H1 (cell line): ENCODE results near the gene GALNT6. TPM values are rescaled to one million over a fixed set of nuclear protein-coding genes. Genes with fewer than 3 reads are reported as not detected.

Experiments used
- BRCA1 ChIP-seq: IDR thresholded peaks from 2 replicates; pipeline ENCODE4 v1.6.1; 2012; ENCODE audit warnings: low read depth, low read length, improper control_type of control experiment
- CBX8 ChIP-seq: fragments of 300-800, 300-1000 bp; sonication (generic); IDR thresholded peaks from 2 replicates; pipeline ENCODE4 v1.7.1; 2016; ENCODE audit warnings: low read depth, low read length, borderline replicate concordance
- CHD7 ChIP-seq: fragments of 300-600 bp; sonication (generic); IDR thresholded peaks from 2 replicates; pipeline ENCODE4 v1.7.1; 2012; ENCODE audit warnings: low read length, moderate library complexity, mild to moderate bottlenecking, inconsistent platforms; ENCODE audit not compliant: insufficient replicate concordance
- JUND ChIP-seq: IDR thresholded peaks from 2 replicates; pipeline ENCODE4 v1.6.1; 2011; ENCODE audit warnings: mild to moderate bottlenecking, improper control_type of control experiment, low read length
- MAFK ChIP-seq: IDR thresholded peaks from 2 replicates; pipeline ENCODE4 v1.6.1; 2012; ENCODE audit warnings: low read depth, mild to moderate bottlenecking, improper control_type of control experiment, low read length
- TEAD4 ChIP-seq: IDR thresholded peaks from 2 replicates; pipeline ENCODE4 v1.6.1; 2012; ENCODE audit warnings: low read depth, low read length, inconsistent platforms, mixed read lengths
- polyA plus RNA-seq, 7 experiments: library from polyadenylated mRNA; depleted of rRNA in 3 of 7; stranded (reverse) in 5 of 7; unstranded in 2 of 7; fragments of >200 nt in 5 of 7; fragments of 200-250 nt in 2 of 7; gene quantifications; 1 replicate in 5 of 7; 2 replicates in 1 of 7; 4 replicates in 1 of 7; pipeline versions ENCODE4 v1.2.1 to v1.2.3, GENCODE V29; 2011 to 2013; ENCODE audit warnings: missing spikeins in 2 of 7, mixed read lengths in 2 of 7
- total RNA-seq: library from RNA; stranded (reverse); fragmentation: NEBNext Ultra II Directional; extraction: Animal tissue kit (Norgen Biotek cat#: 25700); gene quantifications from 2 replicates; pipeline ENCODE4 v1.2.1, GENCODE V29; 2021

The GALNT6 gene
- total and polyA plus RNA-seq, 2 of the 8 experiments (the other 6 are each of a cell fraction or from before 2014, with no cell fraction given), result 5.8 to 10.7 TPM

- no peak for TF ChIP-seq CHD7
- TF ChIP-seq MAFK, result no peak
- TF ChIP-seq TEAD4, result no peak
- no peak for TF ChIP-seq JUND
- no peak for TF ChIP-seq BRCA1
- TF ChIP-seq CBX8, result no peak
Observed at GRCh38 chr12:51413791-51414190, 22.6 kb upstream of the GALNT6 start (continued).
